ENCODE results near the gene PTPRD.

- TF ChIP-seq, protein P1, sequence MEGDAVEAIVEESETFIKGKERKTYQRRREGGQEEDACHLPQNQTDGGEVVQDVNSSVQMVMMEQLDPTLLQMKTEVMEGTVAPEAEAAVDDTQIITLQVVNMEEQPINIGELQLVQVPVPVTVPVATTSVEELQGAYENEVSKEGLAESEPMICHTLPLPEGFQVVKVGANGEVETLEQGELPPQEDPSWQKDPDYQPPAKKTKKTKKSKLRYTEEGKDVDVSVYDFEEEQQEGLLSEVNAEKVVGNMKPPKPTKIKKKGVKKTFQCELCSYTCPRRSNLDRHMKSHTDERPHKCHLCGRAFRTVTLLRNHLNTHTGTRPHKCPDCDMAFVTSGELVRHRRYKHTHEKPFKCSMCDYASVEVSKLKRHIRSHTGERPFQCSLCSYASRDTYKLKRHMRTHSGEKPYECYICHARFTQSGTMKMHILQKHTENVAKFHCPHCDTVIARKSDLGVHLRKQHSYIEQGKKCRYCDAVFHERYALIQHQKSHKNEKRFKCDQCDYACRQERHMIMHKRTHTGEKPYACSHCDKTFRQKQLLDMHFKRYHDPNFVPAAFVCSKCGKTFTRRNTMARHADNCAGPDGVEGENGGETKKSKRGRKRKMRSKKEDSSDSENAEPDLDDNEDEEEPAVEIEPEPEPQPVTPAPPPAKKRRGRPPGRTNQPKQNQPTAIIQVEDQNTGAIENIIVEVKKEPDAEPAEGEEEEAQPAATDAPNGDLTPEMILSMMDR (IDR thresholded peaks at IDR 0.05; ENCODE audit: low read depth, low read length, poor library complexity, severe bottlenecking), result no peak
- TF ChIP-seq EZH2phosphoT487 (IDR thresholded peaks at IDR 0.05; ENCODE audit: borderline replicate concordance, low read length), result no peak
Observed at GRCh38 chr9:8494571-8494970, 2118.2 kb downstream of the PTPRD start.

All from DOHH2 (cell line).